Keratinocyte (primary cell): ENCODE results near the gene PLPPR1. TPM values are rescaled to one million over a fixed set of nuclear protein-coding genes. Genes with fewer than 3 reads are reported as not detected.

Experiments
- DNase-seq: peaks from one replicate; pipeline ENCODE4 v3.0.0-alpha.2; 2011; ENCODE audit warnings: low read depth, missing footprints, low spot score
- FAIRE-seq: peaks from 2 replicates; lab custom pipeline; 2011; peaks lifted over from hg19 to GRCh38; lab: Jason Lieb, UNC
- H2AFZ ChIP-seq: 2 replicates; pipeline ENCODE4 v1.6.0; 2012; ENCODE audit warnings: low read length, control low read depth, inconsistent platforms; ENCODE audit not compliant: control insufficient read depth
- H3K27ac ChIP-seq: 2 replicates; pipeline ENCODE4 v1.5.1; 2011; ENCODE audit warnings: low read length; ENCODE audit not compliant: control insufficient read depth, insufficient read depth
- H3K27me3 ChIP-seq: 3 replicates; pipeline ENCODE4 v1.6.0; 2011; ENCODE audit warnings: low read length; ENCODE audit not compliant: control insufficient read depth, insufficient read depth; ENCODE audit errors: extremely low read depth
- H3K36me3 ChIP-seq, 2 experiments: 2 replicates in 1 of 2; 3 replicates in 1 of 2; pipeline ENCODE4 v1.5.1; 2011; ENCODE audit warnings: low read length in 2 of 2, mild to moderate bottlenecking in 1 of 2; ENCODE audit not compliant: control insufficient read depth in 2 of 2, insufficient read depth in 2 of 2; ENCODE audit errors: extremely low read depth in 1 of 2
- H3K4me1 ChIP-seq: 3 replicates; pipeline ENCODE4 v1.5.1; 2011; ENCODE audit warnings: low read length; ENCODE audit not compliant: control insufficient read depth, insufficient read depth; ENCODE audit errors: extremely low read depth
- H3K4me2 ChIP-seq: 3 replicates; pipeline ENCODE4 v1.6.0; 2011; ENCODE audit warnings: low read depth, low read length; ENCODE audit not compliant: control insufficient read depth, insufficient read depth; ENCODE audit errors: extremely low read depth
- H3K4me3 ChIP-seq, 3 experiments: fragments of 200-600 bp in 1 of 3; sonication (generic) in 1 of 3; 2 replicates in 2 of 3; 3 replicates in 1 of 3; pipeline ENCODE4 v1.5.1; 2011 to 2016; ENCODE audit warnings: low read length in 3 of 3, mild to moderate bottlenecking in 3 of 3, control low read depth in 2 of 3, inconsistent platforms in 1 of 3, low read depth in 1 of 3, mixed read lengths in 1 of 3, mixed run types in 1 of 3, moderate library complexity in 1 of 3; ENCODE audit not compliant: control insufficient read depth in 2 of 3, insufficient read depth in 2 of 3; ENCODE audit errors: extremely low read depth in 1 of 3
- H3K79me2 ChIP-seq: 2 replicates; pipeline ENCODE4 v1.6.0; 2012; ENCODE audit warnings: low read length; ENCODE audit not compliant: control insufficient read depth, insufficient read depth
- H3K9ac ChIP-seq: 3 replicates; pipeline ENCODE4 v1.6.0; 2011; ENCODE audit warnings: low read length; ENCODE audit not compliant: control insufficient read depth, insufficient read depth; ENCODE audit errors: extremely low read depth
- H3K9me1 ChIP-seq: 3 replicates; pipeline ENCODE4 v1.6.0; 2011; ENCODE audit warnings: low read length; ENCODE audit not compliant: control insufficient read depth, insufficient read depth; ENCODE audit errors: extremely low read depth
- H3K9me3 ChIP-seq: 2 replicates; pipeline ENCODE4 v1.5.1; 2012; ENCODE audit warnings: low read depth, low read length; ENCODE audit not compliant: control insufficient read depth
- H4K20me1 ChIP-seq: 3 replicates; pipeline ENCODE4 v1.6.0; 2011; ENCODE audit warnings: low read length; ENCODE audit not compliant: control insufficient read depth, insufficient read depth; ENCODE audit errors: extremely low read depth
- EZH2 ChIP-seq: IDR thresholded peaks from one replicate; pipeline ENCODE4 v1.6.1; 2012; ENCODE audit warnings: inconsistent platforms, mild to moderate bottlenecking, low read length, moderate library complexity
- dilution Hi-C: fragments of 300-500 bp; cut with MboI; formaldehyde crosslinking; loops from one replicate; pipeline ENCODE4 v1.7.0; 2020; ENCODE audit warnings: low sequenced_read_pairs; ENCODE audit not compliant: extremely low pct_ligation_motif_present
- polyA plus RNA-seq, 5 experiments: library from polyadenylated mRNA; depleted of rRNA in 3 of 5; stranded (reverse) in 3 of 5; stranded (forward) in 1 of 5; unstranded in 1 of 5; fragments of >200 nt; gene quantifications; 1 replicate in 1 of 5; 2 replicates in 3 of 5; 3 replicates in 1 of 5; pipeline versions ENCODE4 v1.2.1 to v1.2.3, GENCODE V29; 2011 to 2012; ENCODE audit warnings: missing spikeins in 2 of 5, low read depth in 1 of 5, low replicate concordance in 1 of 5
- TF ChIP-seq, protein P1 (sequence below), 3 experiments: IDR thresholded peaks in 1 of 3; conservative IDR thresholded peaks in 1 of 3; optimal IDR thresholded peaks in 1 of 3; 2 replicates in 2 of 3; 3 replicates in 1 of 3; pipeline versions ENCODE3 to v1.5.1; 2011; ENCODE audit warnings: low read length in 3 of 3, mild to moderate bottlenecking in 3 of 3, moderate library complexity in 2 of 3, control low read depth in 1 of 3, inconsistent platforms in 1 of 3; ENCODE audit not compliant: insufficient read depth in 2 of 3; ENCODE audit errors: extremely low read depth in 1 of 3

The PLPPR1 gene
- polyA plus RNA-seq, 1 donor (not counting 4 experiments of a cell fraction or from before 2014, with no cell fraction given), result not detected

GRCh38 chr9:100990605-100991381 is 37.7 kb upstream of the PLPPR1 start:
- Histone ChIP-seq H3K27me3 (no peaks in the 10 kb centered on the region), H3K9me3 (no peaks in the 10 kb centered on the region), H3K36me3 (no peaks in the 10 kb centered on the region), H3K9me1 (no peaks in the 10 kb centered on the region), H2AFZ (no peak overlapping the region), H3K27ac (no peak overlapping the region), H3K79me2 (no peaks in the 10 kb centered on the region), H3K4me3 (no peak overlapping the region), H3K4me2 (no peak overlapping the region), H4K20me1 (no peaks in the 10 kb centered on the region), H3K9ac (no peak overlapping the region), H3K4me1 (no peaks in the 10 kb centered on the region)
- FAIRE-seq (no peak), DNase-seq (no peak)
- dilution Hi-C loops, result no loop called here
- TF ChIP-seq EZH2, result no peak
- TF ChIP-seq, protein P1, sequence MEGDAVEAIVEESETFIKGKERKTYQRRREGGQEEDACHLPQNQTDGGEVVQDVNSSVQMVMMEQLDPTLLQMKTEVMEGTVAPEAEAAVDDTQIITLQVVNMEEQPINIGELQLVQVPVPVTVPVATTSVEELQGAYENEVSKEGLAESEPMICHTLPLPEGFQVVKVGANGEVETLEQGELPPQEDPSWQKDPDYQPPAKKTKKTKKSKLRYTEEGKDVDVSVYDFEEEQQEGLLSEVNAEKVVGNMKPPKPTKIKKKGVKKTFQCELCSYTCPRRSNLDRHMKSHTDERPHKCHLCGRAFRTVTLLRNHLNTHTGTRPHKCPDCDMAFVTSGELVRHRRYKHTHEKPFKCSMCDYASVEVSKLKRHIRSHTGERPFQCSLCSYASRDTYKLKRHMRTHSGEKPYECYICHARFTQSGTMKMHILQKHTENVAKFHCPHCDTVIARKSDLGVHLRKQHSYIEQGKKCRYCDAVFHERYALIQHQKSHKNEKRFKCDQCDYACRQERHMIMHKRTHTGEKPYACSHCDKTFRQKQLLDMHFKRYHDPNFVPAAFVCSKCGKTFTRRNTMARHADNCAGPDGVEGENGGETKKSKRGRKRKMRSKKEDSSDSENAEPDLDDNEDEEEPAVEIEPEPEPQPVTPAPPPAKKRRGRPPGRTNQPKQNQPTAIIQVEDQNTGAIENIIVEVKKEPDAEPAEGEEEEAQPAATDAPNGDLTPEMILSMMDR (optimal IDR thresholded peaks at IDR 0.05 in 1 of 3, IDR thresholded peaks at IDR 0.05 in 1 of 3, conservative IDR thresholded peaks at IDR 0.05 in 1 of 3; ENCODE audit: extremely low read depth in 1 of 3, insufficient read depth in 2 of 3, low read length in 3 of 3), result no peak

DNA sequence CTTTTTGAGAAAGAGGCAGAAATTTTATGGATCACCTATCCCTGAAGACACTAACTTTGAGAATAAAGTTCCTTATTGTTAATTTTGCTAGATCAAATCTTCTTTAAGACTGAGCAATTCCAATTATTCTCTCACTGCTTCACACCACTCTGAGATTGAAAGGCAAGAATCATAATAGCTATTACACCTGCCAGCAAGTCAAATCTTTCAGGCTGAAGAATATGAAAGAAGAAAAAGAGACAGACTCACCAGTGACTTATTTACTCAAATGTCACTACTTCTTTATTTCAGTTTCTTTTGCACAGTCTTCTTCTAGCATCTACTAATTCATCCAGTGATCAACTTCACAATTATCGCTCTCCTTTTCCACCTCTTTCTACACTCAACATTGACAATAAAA is 35.9 kb upstream of the PLPPR1 start:
- no peak for TF ChIP-seq EZH2
- TF ChIP-seq, protein P1 (optimal IDR thresholded peaks at IDR 0.05 in 1 of 3, IDR thresholded peaks at IDR 0.05 in 1 of 3, conservative IDR thresholded peaks at IDR 0.05 in 1 of 3; ENCODE audit: extremely low read depth in 1 of 3, insufficient read depth in 2 of 3, low read length in 3 of 3), result no peak
- no peaks in the 10 kb centered on the region for H3K36me3 ChIP-seq
- no peak overlapping the region for H3K27ac ChIP-seq
- H3K9me1 ChIP-seq, result no peaks in the 10 kb centered on the region
- no peak for FAIRE-seq
- H3K9ac ChIP-seq, result no peak overlapping the region
- no peak overlapping the region for H3K4me2 ChIP-seq
- H3K4me1 ChIP-seq, result no peaks in the 10 kb centered on the region
- no peaks in the 10 kb centered on the region for H4K20me1 ChIP-seq
- no peak overlapping the region for H2AFZ ChIP-seq
- H3K79me2 ChIP-seq, result no peaks in the 10 kb centered on the region
- H3K9me3 ChIP-seq, result no peaks in the 10 kb centered on the region
- DNase-seq, result no peak
- no peaks in the 10 kb centered on the region for H3K27me3 ChIP-seq
- dilution Hi-C loops, result no loop called here
- no peak overlapping the region for H3K4me3 ChIP-seq
